Limb (tissue), 2 donors: ENCODE data around the gene INPP5K.

Experiments
- DNase-seq, 2 donors: peaks; one replicate each; pipeline ENCODE4 v3.0.0-alpha.2; 2016; ENCODE audit errors: extremely low spot score in 2 of 2

INPP5K gene

GRCh38 chr17:1486802-1487695 lies 29.4 kb downstream of the INPP5K start:
- DNase-seq: peak in 1 of 2 donors; percentile 84

GRCh38 chr17:1485423-1486376 lies 30.7 kb downstream of the INPP5K start:
- DNase-seq: peak; percentile 48 to 80

- peak in 1 of 2 donors; percentile 66 for DNase-seq
These were observed 31.6 kb downstream of the INPP5K start for GRCh38 chr17:1484676-1485422.

GRCh38 chr17:1484060-1484535 lies 32.3 kb downstream of the INPP5K start:
- DNase-seq: no peak

- DNase-seq: no peak
These were observed 33.7 kb downstream of the INPP5K start for GRCh38 chr17:1482680-1483079.

- no peak for DNase-seq
These were observed 34.7 kb downstream of the INPP5K start for GRCh38 chr17:1481736-1482135.

GRCh38 chr17:1480747-1481465 lies 35.5 kb downstream of the INPP5K start:
- DNase-seq: no peak

GRCh38 chr17:1478418-1478817 lies 38.0 kb downstream of the INPP5K start:
- no peak for DNase-seq

GRCh38 chr17:1475321-1475854 lies 41.0 kb downstream of the INPP5K start:
- DNase-seq: no peak

- DNase-seq: no peak
These were observed 41.8 kb downstream of the INPP5K start for GRCh38 chr17:1474402-1475189.

GRCh38 chr17:1473841-1474240 lies 42.6 kb downstream of the INPP5K start:
- DNase-seq: no peak

- no peak for DNase-seq
These were observed 43.2 kb downstream of the INPP5K start for GRCh38 chr17:1473170-1473569.

GRCh38 chr17:1471911-1472821 lies 44.2 kb downstream of the INPP5K start:
- no peak for DNase-seq

GRCh38 chr17:1471490-1471889 lies 44.9 kb downstream of the INPP5K start:
- no peak for DNase-seq

- DNase-seq: no peak
These were observed 45.5 kb downstream of the INPP5K start for GRCh38 chr17:1470755-1471462.

- no peak for DNase-seq
These were observed 46.2 kb downstream of the INPP5K start for GRCh38 chr17:1470071-1470754.

GRCh38 chr17:1469231-1469852 lies 47.1 kb downstream of the INPP5K start:
- no peak for DNase-seq
